Measurements from ENCODE around the gene GSTM5. TPM values are rescaled to one million over a fixed set of nuclear protein-coding genes. Genes with fewer than 3 reads are reported as not detected.
"Not testable (repeated sequence)": the region's sequence is repeated elsewhere in the genome, so short reads cannot be mapped to it uniquely, and the experiment has no call there.

Gene GSTM5
- total RNA-seq, 1 experiment from 2014 or later, result not detected

- no peaks in the 10 kb centered on the region for H3K4me1 Mint-ChIP-seq
- no peaks in the 10 kb centered on the region; a peak in 1 of 7 replicates for H3K36me3 Mint-ChIP-seq (ENCODE audit: insufficient read depth in 1 of 3, low read depth in 3 of 3)
- H4K20me1 ChIP-seq (ENCODE audit: control insufficient read depth, insufficient read depth, insufficient read length), result no peaks in the 10 kb centered on the region
- no peaks in the 10 kb centered on the region for H3K9me3 ChIP-seq (ENCODE audit: control insufficient read depth, low read depth, low read length)
- H2AK5ac ChIP-seq (ENCODE audit: insufficient read length, low read length), result no peak overlapping the region
- no peak overlapping the region for H4K8ac ChIP-seq (replicated peaks; ENCODE audit: insufficient read length, low read depth, low read length)
- no peak overlapping the region for H3K27ac Mint-ChIP-seq
- H3K27ac ChIP-seq (ENCODE audit: insufficient read length, low read depth, low read length), result no peak overlapping the region
- no peak overlapping the region for H3K4me2 ChIP-seq (ENCODE audit: insufficient read depth, insufficient read length, low read length)
- H3K14ac ChIP-seq (ENCODE audit: insufficient read depth, low read length), result no peak overlapping the region
- H2BK12ac ChIP-seq (ENCODE audit: insufficient read length, low read depth, low read length), result no peak overlapping the region
- H4K5ac ChIP-seq (ENCODE audit: insufficient read length, low read depth, low read length), result no peak overlapping the region
- no peaks in the 10 kb centered on the region for H3K4me1 ChIP-seq (ENCODE audit: insufficient read depth, low read length)
- H3K56ac ChIP-seq (ENCODE audit: insufficient read length, low read depth, low read length), result no peak overlapping the region
- H3K9me3 Mint-ChIP-seq, result no peaks in the 10 kb centered on the region; a peak in 1 of 5 replicates
- no peak overlapping the region for H2AFZ ChIP-seq (ENCODE audit: low read length)
- no peak overlapping the region; a peak in 1 of 5 replicates for H3K4me3 Mint-ChIP-seq
- no peak overlapping the region for H4K91ac ChIP-seq (ENCODE audit: insufficient read length, low read depth, low read length)
- H3K79me1 ChIP-seq (ENCODE audit: insufficient read depth, low read depth, low read length, poor library complexity, severe bottlenecking), result no peaks in the 10 kb centered on the region
- no peak overlapping the region for H2BK5ac ChIP-seq (ENCODE audit: insufficient read length, low read length)
- WGBS (ENCODE audit: extremely low coverage, insufficient read length, low lambda C conversion rate), result no CpG with 5 or more reads among the region's 2 CpGs
- H3T11ph ChIP-seq (ENCODE audit: low read length), result no peak overlapping the region
- TF ChIP-seq CTCF (conservative IDR thresholded peaks at IDR 0.05), result no peak
- H3K18ac ChIP-seq (ENCODE audit: insufficient read length, low read depth, low read length), result no peak overlapping the region
- H3K23me2 ChIP-seq (ENCODE audit: insufficient read length, low read depth, low read length, poor library complexity, severe bottlenecking), result no peaks in the 10 kb centered on the region
- H3K9ac ChIP-seq (ENCODE audit: extremely low read depth, insufficient read length, low read length), result no peak overlapping the region
- H3K23ac ChIP-seq (ENCODE audit: insufficient read length, low read depth, low read length), result no peak overlapping the region
- DNase-seq, result no peak
- H2BK20ac ChIP-seq (ENCODE audit: low read depth, low read length, poor library complexity, severe bottlenecking), result no peak overlapping the region
- H2BK15ac ChIP-seq (ENCODE audit: low read depth, low read length), result no peak overlapping the region
- no peak overlapping the region for H3K4ac ChIP-seq (ENCODE audit: low read depth, low read length)
- H3K79me2 ChIP-seq (ENCODE audit: insufficient read depth, low read length), result no peaks in the 10 kb centered on the region
- H2BK120ac ChIP-seq (ENCODE audit: low read depth, low read length, poor library complexity, severe bottlenecking), result no peak overlapping the region
- H3K27me3 ChIP-seq (ENCODE audit: insufficient read depth, low read length), result no peaks in the 10 kb centered on the region
- peaks cover 16% of the 10 kb centered on the region for H3K27me3 Mint-ChIP-seq (ENCODE audit: low read depth)
These were observed 42.7 kb downstream of the GSTM5 start for GRCh38 chr1:109754738-109755137.

GRCh38 chr1:109756325-109756724 is 44.3 kb downstream of the GSTM5 start:
- not testable (repeated sequence) for H2BK15ac ChIP-seq (ENCODE audit: low read depth, low read length); H3K14ac ChIP-seq (ENCODE audit: insufficient read depth, low read length); DNase-seq; H3K27ac Mint-ChIP-seq; H4K91ac ChIP-seq (ENCODE audit: insufficient read length, low read depth, low read length); H3K23me2 ChIP-seq (ENCODE audit: insufficient read length, low read depth, low read length, poor library complexity, severe bottlenecking); H3K9me3 ChIP-seq (ENCODE audit: control insufficient read depth, low read depth, low read length); H3K4me2 ChIP-seq (ENCODE audit: insufficient read depth, insufficient read length, low read length); H3K79me2 ChIP-seq (ENCODE audit: insufficient read depth, low read length); H3K27ac ChIP-seq (ENCODE audit: insufficient read length, low read depth, low read length); H3K4me3 Mint-ChIP-seq; H3K56ac ChIP-seq (ENCODE audit: insufficient read length, low read depth, low read length); H3K9me3 Mint-ChIP-seq; H2BK20ac ChIP-seq (ENCODE audit: low read depth, low read length, poor library complexity, severe bottlenecking); H3K4ac ChIP-seq (ENCODE audit: low read depth, low read length); H3K36me3 Mint-ChIP-seq (ENCODE audit: insufficient read depth in 1 of 3, low read depth in 3 of 3); H4K8ac ChIP-seq (replicated peaks; ENCODE audit: insufficient read length, low read depth, low read length); H3K4me1 Mint-ChIP-seq; H4K5ac ChIP-seq (ENCODE audit: insufficient read length, low read depth, low read length); H3K23ac ChIP-seq (ENCODE audit: insufficient read length, low read depth, low read length); H3K27me3 Mint-ChIP-seq (ENCODE audit: low read depth); H2AFZ ChIP-seq (ENCODE audit: low read length); H4K20me1 ChIP-seq (ENCODE audit: control insufficient read depth, insufficient read depth, insufficient read length); H3K27me3 ChIP-seq (ENCODE audit: insufficient read depth, low read length); H2AK5ac ChIP-seq (ENCODE audit: insufficient read length, low read length); H3K9ac ChIP-seq (ENCODE audit: extremely low read depth, insufficient read length, low read length); H2BK12ac ChIP-seq (ENCODE audit: insufficient read length, low read depth, low read length); H2BK120ac ChIP-seq (ENCODE audit: low read depth, low read length, poor library complexity, severe bottlenecking); H3K18ac ChIP-seq (ENCODE audit: insufficient read length, low read depth, low read length); H3K79me1 ChIP-seq (ENCODE audit: insufficient read depth, low read depth, low read length, poor library complexity, severe bottlenecking); H3K4me1 ChIP-seq (ENCODE audit: insufficient read depth, low read length); H3T11ph ChIP-seq (ENCODE audit: low read length); H2BK5ac ChIP-seq (ENCODE audit: insufficient read length, low read length)
- WGBS (ENCODE audit: extremely low coverage, insufficient read length, low lambda C conversion rate), result no CpG with 5 or more reads among the region's 5 CpGs

All from H9 (cell line).